HEK293T (cell line): ENCODE measurements around the gene RTN4IP1.

Source experiments
- CTCF ChIA-PET: fragments of 350-600 bp; formaldehyde crosslinking; extraction: SDS; loops from one replicate; lab custom pipeline; 2021; ENCODE audit warnings: antibody characterized with exemption, inconsistent platforms; lab: Yijun Ruan, JAX
- POLR2A ChIA-PET: fragments of 350-600 bp; formaldehyde crosslinking; extraction: SDS; loops from one replicate; lab custom pipeline; 2020; ENCODE audit warnings: antibody characterized with exemption, inconsistent platforms; lab: Yijun Ruan, JAX
- DNase-seq: peaks from one replicate; pipeline ENCODE4 v3.0.0; 2012; ENCODE audit warnings: mixed read lengths; ENCODE audit errors: extremely low spot score
- ARNT ChIP-seq: fragments of 450-650 bp; IDR thresholded peaks from 2 replicates; pipeline ENCODE4 v1.6.1; 2017; ENCODE audit warnings: mild to moderate bottlenecking
- BHLHE40 ChIP-seq: fragments of 450-650 bp; IDR thresholded peaks from 2 replicates; pipeline ENCODE4 v1.6.1; 2016; ENCODE audit warnings: mild to moderate bottlenecking, moderate library complexity, borderline replicate concordance
- CTBP1 ChIP-seq: fragments of 450-650 bp; IDR thresholded peaks from 2 replicates; pipeline ENCODE4 v1.6.1; 2016; ENCODE audit warnings: borderline replicate concordance
- ELF4 ChIP-seq: fragments of 450-650 bp; IDR thresholded peaks from 2 replicates; pipeline ENCODE4 v1.6.1; 2017; ENCODE audit warnings: antibody characterized with exemption
- FOXA1 ChIP-seq: fragments of 450-650 bp; IDR thresholded peaks from 2 replicates; pipeline ENCODE4 v1.6.1; 2016; ENCODE audit warnings: mild to moderate bottlenecking
- FOXK2 ChIP-seq: fragments of 450-650 bp; IDR thresholded peaks from 2 replicates; pipeline ENCODE4 v1.6.1; 2016; ENCODE audit warnings: mild to moderate bottlenecking
- FOXM1 ChIP-seq: fragments of 450-650 bp; IDR thresholded peaks from 2 replicates; pipeline ENCODE4 v1.6.1; 2017; ENCODE audit warnings: mild to moderate bottlenecking, borderline replicate concordance
- HDGF ChIP-seq: fragments of 450-650 bp; IDR thresholded peaks from 2 replicates; pipeline ENCODE4 v1.6.1; 2017; ENCODE audit warnings: antibody characterized with exemption, borderline replicate concordance
- L3MBTL2 ChIP-seq: fragments of 450-650 bp; conservative IDR thresholded peaks from 2 replicates; pipeline ENCODE4 v1.6.1; 2016; ENCODE audit warnings: mild to moderate bottlenecking
- LEF1 ChIP-seq: fragments of 450-650 bp; IDR thresholded peaks from 2 replicates; pipeline ENCODE4 v1.6.1; 2017; ENCODE audit warnings: mild to moderate bottlenecking, borderline replicate concordance
- NFRKB ChIP-seq: fragments of 450-650 bp; IDR thresholded peaks from 2 replicates; pipeline ENCODE4 v1.6.1; 2016; ENCODE audit warnings: mild to moderate bottlenecking, moderate library complexity
- PKNOX1 ChIP-seq: fragments of 450-650 bp; IDR thresholded peaks from 2 replicates; pipeline ENCODE4 v1.6.1; 2016
- SP1 ChIP-seq: fragments of 450-650 bp; IDR thresholded peaks from 2 replicates; pipeline ENCODE4 v1.6.1; 2017
- SUZ12 ChIP-seq: fragments of 450-650 bp; IDR thresholded peaks from 2 replicates; pipeline ENCODE4 v1.6.1; 2016; ENCODE audit warnings: mild to moderate bottlenecking
- TARDBP ChIP-seq: fragments of 450-650 bp; IDR thresholded peaks from 2 replicates; pipeline ENCODE4 v1.6.1; 2016
- ZNF384 ChIP-seq: fragments of 450-650 bp; IDR thresholded peaks from 2 replicates; pipeline ENCODE4 v1.6.1; 2016

RTN4IP1 gene

GRCh38 chr6:106534004-106534403 is 95.3 kb downstream of the RTN4IP1 start:
- ChIA-PET CTCF (no interaction called here), POLR2A (no interaction called here)
- no peak for DNase-seq
- TF ChIP-seq ARNT (no peak), L3MBTL2 (no peak), HDGF (no peak), FOXM1 (no peak)

DNA sequence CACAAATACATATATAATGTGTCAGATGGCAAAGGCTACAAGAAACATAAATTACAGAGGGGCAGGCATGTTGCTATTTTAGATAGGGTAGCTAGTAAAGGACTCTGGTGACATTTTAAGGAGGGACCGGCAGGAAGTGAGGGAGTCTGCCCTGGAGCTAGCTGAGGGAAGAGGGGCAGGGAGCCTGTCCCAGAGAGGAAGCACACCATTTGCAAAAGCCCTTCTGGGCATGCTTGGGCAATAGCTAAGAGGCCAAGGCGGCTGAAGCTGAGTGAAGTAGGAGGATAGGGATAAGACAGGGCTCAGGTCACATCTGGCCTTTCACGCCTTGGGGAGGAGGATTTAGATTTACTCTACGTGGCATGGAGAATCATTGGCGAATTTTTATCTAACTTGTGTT is 96.2 kb downstream of the RTN4IP1 start:
- ChIA-PET POLR2A (interaction anchor here (0.6 kb wide), 1 partner anchor 775 kb away, joined by 3 read pairs; no protein-coding TSS in a partner anchor), CTCF (no interaction called here)
- no peak for TF ChIP-seq LEF1
- TF ChIP-seq L3MBTL2: no peak
- DNase-seq: no peak

DNA sequence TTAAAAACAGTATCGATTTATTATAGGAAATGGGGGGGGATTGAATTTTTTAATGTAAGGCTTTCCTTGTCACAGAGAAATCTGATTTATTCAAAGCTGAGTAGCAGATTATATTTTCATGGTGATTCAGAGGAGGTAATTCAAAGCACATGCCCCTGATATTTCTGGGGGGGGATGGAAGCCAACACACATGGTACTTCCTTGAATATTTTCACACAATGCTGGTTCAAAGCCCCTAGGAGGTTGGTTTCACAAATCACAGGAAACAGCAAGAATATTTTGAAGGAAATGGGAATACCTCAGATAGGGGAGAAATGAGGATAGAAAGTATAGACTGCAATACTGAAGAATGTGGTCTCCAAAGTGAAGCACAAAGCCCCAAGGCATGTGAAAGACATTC is 98.8 kb downstream of the RTN4IP1 start:
- TF ChIP-seq HDGF: no peak
- POLR2A ChIA-PET: interaction anchor here (1.0 kb wide), 1 partner anchor 10 kb away, joined by 3 read pairs; no protein-coding TSS in a partner anchor
- CTCF ChIA-PET: interaction anchor here (0.6 kb wide), 2 partner anchors 56 to 1350 kb away, joined by 3 to 6 read pairs; no protein-coding TSS in a partner anchor
- no peak for DNase-seq

DNA sequence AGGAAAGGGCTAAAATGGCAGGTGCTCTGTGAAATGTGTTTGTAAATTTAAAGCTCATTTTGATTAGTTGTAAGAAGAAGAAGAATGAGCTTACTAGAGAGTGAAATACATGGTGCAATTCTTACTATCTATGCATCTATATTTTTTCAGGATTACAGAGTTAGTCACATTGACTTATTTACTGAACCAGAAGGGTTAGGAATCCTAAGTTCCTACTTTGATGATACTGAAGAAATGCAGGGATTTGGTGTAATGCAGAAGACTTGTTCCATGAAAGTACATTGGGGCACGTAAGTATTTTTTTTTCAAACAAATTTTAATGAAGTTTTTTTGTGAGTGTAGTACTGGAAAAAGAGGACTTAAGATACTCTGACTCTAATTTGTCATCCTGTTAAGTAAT is 99.3 kb downstream of the RTN4IP1 start:
- no peak for DNase-seq
- POLR2A ChIA-PET: no interaction called here
- no peak for TF ChIP-seq TARDBP
- TF ChIP-seq FOXA1: no peak
- TF ChIP-seq SP1: no peak
- TF ChIP-seq ELF4: no peak
- TF ChIP-seq LEF1: no peak
- no peak for TF ChIP-seq ZNF384
- TF ChIP-seq NFRKB: no peak
- no peak for TF ChIP-seq FOXM1
- no peak for TF ChIP-seq L3MBTL2
- TF ChIP-seq CTBP1: no peak
- no peak for TF ChIP-seq FOXK2
- TF ChIP-seq HDGF: no peak
- no peak for TF ChIP-seq PKNOX1
- CTCF ChIA-PET: interaction anchor here (0.6 kb wide), 1 partner anchor 55 kb away, joined by 3 read pairs; no protein-coding TSS in a partner anchor

DNA sequence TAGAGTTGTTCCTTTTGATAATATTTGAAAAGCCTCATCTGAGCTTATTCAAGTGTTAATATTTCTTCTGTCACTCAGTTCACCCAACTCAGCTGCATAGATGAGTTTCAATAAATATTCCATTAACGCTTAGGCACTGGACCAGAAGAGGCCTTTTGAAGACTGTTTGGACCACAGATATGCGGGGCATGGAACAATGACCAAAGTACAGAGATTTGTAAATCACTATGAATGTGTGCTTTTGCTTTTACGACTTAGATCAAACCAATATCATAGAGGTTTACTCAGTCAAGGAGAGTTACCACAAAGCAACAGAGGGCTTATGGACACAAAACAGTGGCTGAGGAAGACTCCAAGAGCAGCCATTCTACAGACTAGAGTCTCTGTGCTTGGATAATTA is 99.9 kb downstream of the RTN4IP1 start:
- DNase-seq: no peak
- TF ChIP-seq TARDBP (no peak), ELF4 (no peak), SUZ12 (no peak), CTBP1 (no peak), FOXK2 (no peak), FOXA1 (no peak), HDGF (no peak), PKNOX1 (no peak), L3MBTL2 (no peak), ZNF384 (no peak), SP1 (no peak), ARNT (no peak), LEF1 (no peak), FOXM1 (no peak), NFRKB (no peak)
- POLR2A ChIA-PET: no interaction called here
- CTCF ChIA-PET: no interaction called here

DNA sequence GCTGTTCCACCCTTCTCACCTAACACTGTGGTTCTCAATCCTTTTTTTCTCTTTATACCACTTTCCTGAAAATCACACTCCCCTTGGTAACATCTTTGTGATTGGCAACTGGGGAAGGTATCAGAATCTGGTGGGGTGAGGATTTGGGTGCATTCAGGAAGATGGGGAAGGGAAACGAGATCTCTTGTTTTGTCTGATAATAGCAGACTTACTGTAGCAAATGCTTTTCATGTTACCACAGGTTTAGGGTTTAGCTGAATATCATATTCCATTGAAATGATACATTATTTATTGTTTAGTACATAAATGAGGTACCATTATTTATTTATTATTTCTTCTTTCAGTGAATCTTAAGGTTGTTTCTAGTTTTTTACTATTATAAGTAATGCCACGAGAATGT is 100.8 kb downstream of the RTN4IP1 start:
- TF ChIP-seq CTBP1 (no peak), NFRKB (no peak), ELF4 (no peak), HDGF (no peak), FOXK2 (no peak), SUZ12 (no peak), TARDBP (no peak), L3MBTL2 (no peak), ARNT (no peak), FOXA1 (no peak), ZNF384 (no peak), BHLHE40 (no peak), LEF1 (no peak)
- ChIA-PET POLR2A (no interaction called here), CTCF (no interaction called here)
- no peak for DNase-seq

DNA sequence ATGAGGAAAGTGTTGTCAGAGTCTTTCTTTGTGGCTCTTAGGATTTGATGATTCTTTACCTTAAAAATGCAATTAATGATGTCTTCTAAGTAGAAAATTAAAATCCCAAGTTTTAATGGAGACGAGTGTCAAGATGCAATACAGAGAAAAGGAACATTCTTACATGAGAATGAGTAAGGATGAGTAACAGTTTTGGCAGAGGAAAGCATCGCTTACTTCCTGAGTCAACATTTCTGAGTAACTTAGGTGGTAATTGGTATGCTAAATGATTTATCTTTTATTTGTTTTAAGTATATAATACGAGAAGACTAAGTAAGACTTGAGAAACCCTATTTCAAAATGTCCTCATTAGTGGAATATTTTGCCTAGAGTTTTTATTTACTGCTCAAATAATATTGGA is 101.3 kb downstream of the RTN4IP1 start:
- no peak for DNase-seq
- no peak for TF ChIP-seq FOXK2
- no peak for TF ChIP-seq ZNF384
- no peak for TF ChIP-seq SUZ12
- TF ChIP-seq ELF4: no peak
- TF ChIP-seq ARNT: no peak
- no peak for TF ChIP-seq NFRKB
- ChIA-PET POLR2A (no interaction called here), CTCF (no interaction called here)

- CTCF ChIA-PET: interaction anchor here (0.6 kb wide), 1 partner anchor 181 kb away, joined by 5 read pairs; no protein-coding TSS in a partner anchor
These were observed 102.2 kb downstream of the RTN4IP1 start for GRCh38 chr6:106527117-106527516.

More at GRCh38 chr6:106527117-106527516, 102.2 kb downstream of the RTN4IP1 start:
- no peak for DNase-seq
- POLR2A ChIA-PET: no interaction called here
- TF ChIP-seq ZNF384 (no peak), HDGF (no peak), ARNT (no peak), SUZ12 (no peak), FOXK2 (no peak), FOXA1 (no peak), NFRKB (no peak), L3MBTL2 (no peak)
